GM12801 (cell line): ENCODE results near the gene SEMA6A.

ENCODE experiments used
- TF ChIP-seq, protein P1 (sequence below): IDR thresholded peaks from one replicate; pipeline ENCODE4 v1.5.1; 2011; ENCODE audit warnings: control low read depth; ENCODE audit not compliant: insufficient read length; ENCODE audit errors: extremely low read depth

The SEMA6A gene

GRCh38 chr5:116484645-116485044 is 90.0 kb downstream of the SEMA6A start:
- TF ChIP-seq, protein P1, sequence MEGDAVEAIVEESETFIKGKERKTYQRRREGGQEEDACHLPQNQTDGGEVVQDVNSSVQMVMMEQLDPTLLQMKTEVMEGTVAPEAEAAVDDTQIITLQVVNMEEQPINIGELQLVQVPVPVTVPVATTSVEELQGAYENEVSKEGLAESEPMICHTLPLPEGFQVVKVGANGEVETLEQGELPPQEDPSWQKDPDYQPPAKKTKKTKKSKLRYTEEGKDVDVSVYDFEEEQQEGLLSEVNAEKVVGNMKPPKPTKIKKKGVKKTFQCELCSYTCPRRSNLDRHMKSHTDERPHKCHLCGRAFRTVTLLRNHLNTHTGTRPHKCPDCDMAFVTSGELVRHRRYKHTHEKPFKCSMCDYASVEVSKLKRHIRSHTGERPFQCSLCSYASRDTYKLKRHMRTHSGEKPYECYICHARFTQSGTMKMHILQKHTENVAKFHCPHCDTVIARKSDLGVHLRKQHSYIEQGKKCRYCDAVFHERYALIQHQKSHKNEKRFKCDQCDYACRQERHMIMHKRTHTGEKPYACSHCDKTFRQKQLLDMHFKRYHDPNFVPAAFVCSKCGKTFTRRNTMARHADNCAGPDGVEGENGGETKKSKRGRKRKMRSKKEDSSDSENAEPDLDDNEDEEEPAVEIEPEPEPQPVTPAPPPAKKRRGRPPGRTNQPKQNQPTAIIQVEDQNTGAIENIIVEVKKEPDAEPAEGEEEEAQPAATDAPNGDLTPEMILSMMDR = no peak

DNA sequence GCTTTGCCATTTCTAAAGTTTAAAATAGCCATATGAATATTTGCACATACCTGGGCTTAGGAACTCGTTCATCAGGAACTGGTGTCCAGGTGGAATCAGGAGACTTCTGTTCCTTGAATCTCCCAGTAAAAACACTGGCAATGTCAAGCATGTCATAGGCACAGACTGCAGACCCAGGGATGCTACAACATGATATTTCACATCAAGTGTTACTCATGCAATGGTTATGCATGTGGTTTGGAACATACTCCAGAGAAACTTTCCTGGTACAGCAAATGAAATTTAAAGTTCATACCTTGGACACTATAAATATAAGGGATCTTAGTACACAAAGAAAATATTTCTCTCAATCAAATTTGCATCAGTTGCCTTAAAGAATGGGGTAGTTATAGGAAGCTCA is 92.2 kb downstream of the SEMA6A start:
- TF ChIP-seq, protein P1 = no peak

DNA sequence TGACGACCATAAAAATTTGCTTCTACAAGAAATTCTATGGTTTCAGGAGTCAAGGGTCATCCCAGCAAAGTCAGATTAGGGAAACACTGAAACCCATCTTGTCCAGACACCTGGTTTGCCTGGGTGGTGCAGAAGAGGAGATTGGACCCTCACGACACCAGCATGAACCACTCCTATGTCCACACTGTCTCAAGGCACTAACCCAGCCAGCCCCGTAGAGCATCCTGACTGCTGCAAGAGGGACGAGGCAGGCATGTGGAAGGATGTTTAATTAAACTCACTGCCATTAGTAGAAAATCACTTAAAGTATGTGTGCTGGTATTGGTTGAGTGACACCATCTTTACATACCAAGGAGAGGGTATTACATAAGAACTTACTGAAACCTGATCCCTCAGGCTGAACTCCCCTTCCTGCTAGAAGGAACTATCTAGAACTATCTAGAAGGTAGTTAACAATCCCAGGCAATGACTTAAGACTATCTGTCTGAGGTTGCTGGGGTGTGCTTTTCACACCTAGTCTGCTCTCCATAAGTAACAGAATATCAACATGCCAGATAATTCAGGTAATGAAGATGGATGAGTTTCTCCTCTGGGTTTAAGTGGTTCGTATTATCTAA is 93.6 kb downstream of the SEMA6A start:
- TF ChIP-seq, protein P1 = no peak

DNA sequence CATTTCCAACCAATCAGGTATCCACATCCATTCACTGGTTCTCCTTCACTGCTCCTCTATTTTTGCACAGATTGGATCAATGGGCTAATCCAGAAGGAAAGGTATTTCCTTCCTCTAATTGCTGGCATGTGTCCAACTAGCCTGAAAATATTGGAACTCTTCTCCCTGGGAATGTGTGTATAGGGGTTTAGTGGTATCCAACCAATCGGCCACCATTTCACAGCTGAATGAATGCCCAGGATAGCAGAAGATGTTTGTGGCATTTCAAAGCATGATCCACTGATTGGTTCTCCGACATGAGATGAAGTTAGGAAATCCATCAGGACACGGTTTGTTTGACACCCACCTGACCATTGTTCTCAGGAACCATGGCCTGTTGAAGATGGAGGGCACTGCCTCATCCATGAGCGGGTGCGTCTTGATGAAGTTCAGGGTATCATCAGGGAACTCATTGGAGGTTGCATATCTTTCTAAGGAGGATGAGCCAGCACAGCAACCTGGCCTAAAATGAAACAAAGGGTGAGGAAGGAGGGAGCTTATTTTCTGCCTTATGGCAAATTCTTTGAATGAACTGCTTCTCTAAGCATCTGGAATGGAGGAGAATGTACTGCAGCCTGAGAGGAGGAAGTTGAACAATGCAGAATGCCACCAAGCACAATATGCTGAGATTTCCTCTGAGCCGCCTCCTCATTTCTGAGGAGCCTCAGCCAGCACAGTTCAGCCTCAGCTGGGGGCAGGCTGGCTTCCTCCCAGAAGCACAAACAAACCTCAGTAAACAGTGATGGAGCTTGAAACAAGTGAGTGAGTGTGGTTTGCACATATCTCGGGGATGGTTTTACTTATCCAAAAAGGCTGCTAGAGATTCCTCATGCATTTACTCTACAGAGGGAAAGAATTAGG is 94.6 kb downstream of the SEMA6A start:
- TF ChIP-seq, protein P1 = no peak

DNA sequence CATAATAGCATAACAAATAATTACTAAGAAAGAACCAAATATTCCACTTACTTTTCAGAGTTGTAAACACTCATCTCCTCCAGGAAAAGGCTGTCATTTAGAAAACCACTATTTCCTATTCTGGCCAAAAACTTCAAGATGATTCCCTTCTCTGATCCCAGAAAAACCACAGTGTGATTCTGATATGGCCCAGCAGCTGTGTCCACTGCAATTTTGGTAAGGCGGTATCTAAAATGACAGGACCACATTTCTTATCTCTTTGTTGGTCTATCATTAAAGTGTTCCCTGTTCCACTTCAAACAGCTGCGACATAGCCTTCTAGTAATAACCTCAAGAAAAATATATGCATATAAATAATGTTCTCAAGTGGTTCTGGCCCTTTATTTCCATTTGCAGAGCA is 96.1 kb downstream of the SEMA6A start:
- TF ChIP-seq, protein P1 = no peak

- TF ChIP-seq, protein P1 = no peak
Measured at GRCh38 chr5:116476897-116477537, 97.6 kb downstream of the SEMA6A start.

- TF ChIP-seq, protein P1 = no peak
Measured at GRCh38 chr5:116475338-116475737, 99.3 kb downstream of the SEMA6A start.
